ENCODE data around the gene PDE12. TPM values are rescaled to one million over a fixed set of nuclear protein-coding genes. Genes with fewer than 3 reads are reported as not detected.

Gene PDE12
- total and polyA plus RNA-seq, 2 of the 13 experiments (the other 11 are each of a cell fraction or from before 2014, with no cell fraction given) = 9.0 to 17.8 TPM

DNA sequence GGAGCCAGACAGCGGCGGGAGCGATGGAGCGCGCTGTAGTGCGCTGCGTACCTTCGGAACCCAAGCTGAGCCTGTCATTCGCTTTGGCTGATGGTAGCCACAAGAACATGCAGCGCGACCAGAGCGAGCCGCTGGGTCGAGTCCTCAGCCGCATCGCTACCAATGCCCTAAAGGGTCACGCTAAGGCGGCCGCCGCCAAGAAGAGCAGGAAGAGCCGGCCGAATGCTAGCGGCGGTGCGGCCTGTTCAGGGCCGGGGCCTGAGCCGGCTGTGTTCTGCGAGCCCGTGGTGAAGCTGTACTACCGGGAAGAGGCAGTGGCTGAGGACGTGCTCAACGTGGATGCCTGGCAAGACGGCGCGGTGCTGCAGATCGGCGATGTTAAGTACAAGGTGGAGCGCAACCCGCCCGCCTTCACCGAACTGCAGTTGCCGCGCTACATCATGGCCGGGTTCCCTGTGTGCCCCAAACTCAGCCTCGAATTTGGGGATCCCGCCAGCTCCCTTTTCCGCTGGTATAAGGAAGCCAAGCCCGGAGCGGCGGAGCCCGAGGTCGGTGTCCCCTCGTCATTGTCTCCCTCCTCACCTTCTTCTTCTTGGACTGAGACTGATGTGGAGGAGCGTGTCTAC is 498 bp downstream of the PDE12 start (continued):
- peak; percentile 15 for TF ChIP-seq RBFOX2 (IDR thresholded peaks at IDR 0.05; ENCODE audit: low read depth, low read length)
- TF ChIP-seq WIZ (CRISPR knock-in tag; IDR thresholded peaks at IDR 0.05) = peak; percentile 14; the same call in 1 of the 2 replicates
- TF ChIP-seq SPEN (CRISPR knock-in tag; IDR thresholded peaks at IDR 0.05; ENCODE audit: low read depth) = peak; percentile 50; the same call in 1 of the 2 replicates
- peak; percentile 2; the same call in 1 of the 2 replicates for TF ChIP-seq ELF4 (CRISPR knock-in tag; IDR thresholded peaks at IDR 0.05; ENCODE audit: borderline replicate concordance)
- no peak for TF ChIP-seq HNRNPK (IDR thresholded peaks at IDR 0.05; ENCODE audit: low read depth, low read length, poor library complexity, severe bottlenecking)
- TF ChIP-seq, protein P1, sequence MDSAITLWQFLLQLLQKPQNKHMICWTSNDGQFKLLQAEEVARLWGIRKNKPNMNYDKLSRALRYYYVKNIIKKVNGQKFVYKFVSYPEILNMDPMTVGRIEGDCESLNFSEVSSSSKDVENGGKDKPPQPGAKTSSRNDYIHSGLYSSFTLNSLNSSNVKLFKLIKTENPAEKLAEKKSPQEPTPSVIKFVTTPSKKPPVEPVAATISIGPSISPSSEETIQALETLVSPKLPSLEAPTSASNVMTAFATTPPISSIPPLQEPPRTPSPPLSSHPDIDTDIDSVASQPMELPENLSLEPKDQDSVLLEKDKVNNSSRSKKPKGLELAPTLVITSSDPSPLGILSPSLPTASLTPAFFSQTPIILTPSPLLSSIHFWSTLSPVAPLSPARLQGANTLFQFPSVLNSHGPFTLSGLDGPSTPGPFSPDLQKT (CRISPR knock-in tag; IDR thresholded peaks at IDR 0.05; ENCODE audit: borderline replicate concordance) = no peak
- TF ChIP-seq, protein P2, sequence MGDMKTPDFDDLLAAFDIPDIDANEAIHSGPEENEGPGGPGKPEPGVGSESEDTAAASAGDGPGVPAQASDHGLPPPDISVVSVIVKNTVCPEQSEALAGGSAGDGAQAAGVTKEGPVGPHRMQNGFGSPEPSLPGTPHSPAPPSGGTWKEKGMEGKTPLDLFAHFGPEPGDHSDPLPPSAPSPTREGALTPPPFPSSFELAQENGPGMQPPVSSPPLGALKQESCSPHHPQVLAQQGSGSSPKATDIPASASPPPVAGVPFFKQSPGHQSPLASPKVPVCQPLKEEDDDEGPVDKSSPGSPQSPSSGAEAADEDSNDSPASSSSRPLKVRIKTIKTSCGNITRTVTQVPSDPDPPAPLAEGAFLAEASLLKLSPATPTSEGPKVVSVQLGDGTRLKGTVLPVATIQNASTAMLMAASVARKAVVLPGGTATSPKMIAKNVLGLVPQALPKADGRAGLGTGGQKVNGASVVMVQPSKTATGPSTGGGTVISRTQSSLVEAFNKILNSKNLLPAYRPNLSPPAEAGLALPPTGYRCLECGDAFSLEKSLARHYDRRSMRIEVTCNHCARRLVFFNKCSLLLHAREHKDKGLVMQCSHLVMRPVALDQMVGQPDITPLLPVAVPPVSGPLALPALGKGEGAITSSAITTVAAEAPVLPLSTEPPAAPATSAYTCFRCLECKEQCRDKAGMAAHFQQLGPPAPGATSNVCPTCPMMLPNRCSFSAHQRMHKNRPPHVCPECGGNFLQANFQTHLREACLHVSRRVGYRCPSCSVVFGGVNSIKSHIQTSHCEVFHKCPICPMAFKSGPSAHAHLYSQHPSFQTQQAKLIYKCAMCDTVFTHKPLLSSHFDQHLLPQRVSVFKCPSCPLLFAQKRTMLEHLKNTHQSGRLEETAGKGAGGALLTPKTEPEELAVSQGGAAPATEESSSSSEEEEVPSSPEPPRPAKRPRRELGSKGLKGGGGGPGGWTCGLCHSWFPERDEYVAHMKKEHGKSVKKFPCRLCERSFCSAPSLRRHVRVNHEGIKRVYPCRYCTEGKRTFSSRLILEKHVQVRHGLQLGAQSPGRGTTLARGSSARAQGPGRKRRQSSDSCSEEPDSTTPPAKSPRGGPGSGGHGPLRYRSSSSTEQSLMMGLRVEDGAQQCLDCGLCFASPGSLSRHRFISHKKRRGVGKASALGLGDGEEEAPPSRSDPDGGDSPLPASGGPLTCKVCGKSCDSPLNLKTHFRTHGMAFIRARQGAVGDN (CRISPR knock-in tag; IDR thresholded peaks at IDR 0.05) = peak; percentile 59; the same call in 1 of the 2 replicates
- TF ChIP-seq PHF8 (CRISPR knock-in tag; IDR thresholded peaks at IDR 0.05) = peak; percentile 62
- TF ChIP-seq ZSCAN30 (CRISPR knock-in tag; IDR thresholded peaks at IDR 0.05) = no peak
- TF ChIP-seq ZNF678 (CRISPR knock-in tag; IDR thresholded peaks at IDR 0.05) = peak; percentile 67; the same call in 1 of the 2 replicates
- TF ChIP-seq ESRRA (CRISPR knock-in tag; IDR thresholded peaks at IDR 0.05; ENCODE audit: low read depth) = no peak
- peak; percentile 61; the same call in 1 of the 2 replicates for TF ChIP-seq ZNF292 (CRISPR knock-in tag; IDR thresholded peaks at IDR 0.05; ENCODE audit: borderline replicate concordance, low read depth)
- peak; percentile 31; the same call in 1 of the 2 replicates for TF ChIP-seq REXO4 (CRISPR knock-in tag; IDR thresholded peaks at IDR 0.05; ENCODE audit: borderline replicate concordance)
- TF ChIP-seq, protein P3, sequence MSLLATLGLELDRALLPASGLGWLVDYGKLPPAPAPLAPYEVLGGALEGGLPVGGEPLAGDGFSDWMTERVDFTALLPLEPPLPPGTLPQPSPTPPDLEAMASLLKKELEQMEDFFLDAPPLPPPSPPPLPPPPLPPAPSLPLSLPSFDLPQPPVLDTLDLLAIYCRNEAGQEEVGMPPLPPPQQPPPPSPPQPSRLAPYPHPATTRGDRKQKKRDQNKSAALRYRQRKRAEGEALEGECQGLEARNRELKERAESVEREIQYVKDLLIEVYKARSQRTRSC (CRISPR knock-in tag; IDR thresholded peaks at IDR 0.05; ENCODE audit: low read depth) = peak; percentile 10; the same call in 1 of the 2 replicates
- TF ChIP-seq, protein P4, sequence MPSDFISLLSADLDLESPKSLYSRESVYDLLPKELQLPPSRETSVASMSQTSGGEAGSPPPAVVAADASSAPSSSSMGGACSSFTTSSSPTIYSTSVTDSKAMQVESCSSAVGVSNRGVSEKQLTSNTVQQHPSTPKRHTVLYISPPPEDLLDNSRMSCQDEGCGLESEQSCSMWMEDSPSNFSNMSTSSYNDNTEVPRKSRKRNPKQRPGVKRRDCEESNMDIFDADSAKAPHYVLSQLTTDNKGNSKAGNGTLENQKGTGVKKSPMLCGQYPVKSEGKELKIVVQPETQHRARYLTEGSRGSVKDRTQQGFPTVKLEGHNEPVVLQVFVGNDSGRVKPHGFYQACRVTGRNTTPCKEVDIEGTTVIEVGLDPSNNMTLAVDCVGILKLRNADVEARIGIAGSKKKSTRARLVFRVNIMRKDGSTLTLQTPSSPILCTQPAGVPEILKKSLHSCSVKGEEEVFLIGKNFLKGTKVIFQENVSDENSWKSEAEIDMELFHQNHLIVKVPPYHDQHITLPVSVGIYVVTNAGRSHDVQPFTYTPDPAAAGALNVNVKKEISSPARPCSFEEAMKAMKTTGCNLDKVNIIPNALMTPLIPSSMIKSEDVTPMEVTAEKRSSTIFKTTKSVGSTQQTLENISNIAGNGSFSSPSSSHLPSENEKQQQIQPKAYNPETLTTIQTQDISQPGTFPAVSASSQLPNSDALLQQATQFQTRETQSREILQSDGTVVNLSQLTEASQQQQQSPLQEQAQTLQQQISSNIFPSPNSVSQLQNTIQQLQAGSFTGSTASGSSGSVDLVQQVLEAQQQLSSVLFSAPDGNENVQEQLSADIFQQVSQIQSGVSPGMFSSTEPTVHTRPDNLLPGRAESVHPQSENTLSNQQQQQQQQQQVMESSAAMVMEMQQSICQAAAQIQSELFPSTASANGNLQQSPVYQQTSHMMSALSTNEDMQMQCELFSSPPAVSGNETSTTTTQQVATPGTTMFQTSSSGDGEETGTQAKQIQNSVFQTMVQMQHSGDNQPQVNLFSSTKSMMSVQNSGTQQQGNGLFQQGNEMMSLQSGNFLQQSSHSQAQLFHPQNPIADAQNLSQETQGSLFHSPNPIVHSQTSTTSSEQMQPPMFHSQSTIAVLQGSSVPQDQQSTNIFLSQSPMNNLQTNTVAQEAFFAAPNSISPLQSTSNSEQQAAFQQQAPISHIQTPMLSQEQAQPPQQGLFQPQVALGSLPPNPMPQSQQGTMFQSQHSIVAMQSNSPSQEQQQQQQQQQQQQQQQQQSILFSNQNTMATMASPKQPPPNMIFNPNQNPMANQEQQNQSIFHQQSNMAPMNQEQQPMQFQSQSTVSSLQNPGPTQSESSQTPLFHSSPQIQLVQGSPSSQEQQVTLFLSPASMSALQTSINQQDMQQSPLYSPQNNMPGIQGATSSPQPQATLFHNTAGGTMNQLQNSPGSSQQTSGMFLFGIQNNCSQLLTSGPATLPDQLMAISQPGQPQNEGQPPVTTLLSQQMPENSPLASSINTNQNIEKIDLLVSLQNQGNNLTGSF (CRISPR knock-in tag; IDR thresholded peaks at IDR 0.05) = peak; percentile 63; the same call in 1 of the 2 replicates

Data from HepG2 (cell line).